IPS-NIHi11 (cell line): Measurements from ENCODE around the gene TMEM213.

Experiments used
- DNase-seq: peaks from one replicate; pipeline ENCODE4 v3.0.0; 2012; ENCODE audit warnings: mixed read lengths, low spot score

Gene TMEM213

GRCh38 chr7:138842111-138842510, 44.3 kb downstream of the TMEM213 start:
- no peak for DNase-seq

- DNase-seq: peak; percentile 53
Observed at GRCh38 chr7:138843632-138844580, 46.1 kb downstream of the TMEM213 start.

- no peak for DNase-seq
Observed at GRCh38 chr7:138845711-138846110, 47.9 kb downstream of the TMEM213 start.

GRCh38 chr7:138848056-138848980, 50.5 kb downstream of the TMEM213 start:
- no peak for DNase-seq

- no peak for DNase-seq
Observed at GRCh38 chr7:138849701-138850100, 51.9 kb downstream of the TMEM213 start.

- no peak for DNase-seq
Observed at GRCh38 chr7:138852469-138852868, 54.7 kb downstream of the TMEM213 start.

- DNase-seq: no peak
Observed at GRCh38 chr7:138853448-138853847, 55.7 kb downstream of the TMEM213 start.

- no peak for DNase-seq
Observed at GRCh38 chr7:138854115-138854645, 56.4 kb downstream of the TMEM213 start.

GRCh38 chr7:138857728-138858127, 59.9 kb downstream of the TMEM213 start:
- DNase-seq: no peak

- DNase-seq: no peak
Observed at GRCh38 chr7:138861051-138861450, 63.3 kb downstream of the TMEM213 start.

GRCh38 chr7:138863931-138864330, 66.1 kb downstream of the TMEM213 start:
- no peak for DNase-seq

- no peak for DNase-seq
Observed at GRCh38 chr7:138864667-138865066, 66.9 kb downstream of the TMEM213 start.

GRCh38 chr7:138865843-138866242, 68.0 kb downstream of the TMEM213 start:
- DNase-seq: no peak

GRCh38 chr7:138866353-138866752, 68.6 kb downstream of the TMEM213 start:
- no peak for DNase-seq

- no peak for DNase-seq
Observed at GRCh38 chr7:138867744-138868143, 70.0 kb downstream of the TMEM213 start.

GRCh38 chr7:138868711-138869110, 70.9 kb downstream of the TMEM213 start:
- no peak for DNase-seq

- DNase-seq: no peak
Observed at GRCh38 chr7:138869353-138869752, 71.6 kb downstream of the TMEM213 start.

- DNase-seq: no peak
Observed at GRCh38 chr7:138871065-138871813, 73.4 kb downstream of the TMEM213 start.

GRCh38 chr7:138871814-138872090, 74.0 kb downstream of the TMEM213 start:
- DNase-seq: no peak

- DNase-seq: no peak
Observed at GRCh38 chr7:138872576-138872975, 74.8 kb downstream of the TMEM213 start.

GRCh38 chr7:138873220-138873892, 75.6 kb downstream of the TMEM213 start:
- DNase-seq: no peak
